Neural progenitor cell (in vitro differentiated cells): ENCODE results near the gene AK8. TPM values are rescaled to one million over a fixed set of nuclear protein-coding genes. Genes with fewer than 3 reads are reported as not detected.

Experiments used
- DNase-seq: peaks from one replicate; pipeline ENCODE4 v3.0.0-alpha.2; 2016; ENCODE audit warnings: low spot score
- H2AFZ ChIP-seq: fragments of 200-600 bp; sonication (generic); replicated peaks from 2 replicates; pipeline ENCODE4 v1.6.1; 2016; ENCODE audit warnings: antibody characterized with exemption
- H3F3A ChIP-seq: fragments of 200-600 bp; sonication (generic); 2 replicates; pipeline ENCODE4 v1.6.1; 2016; ENCODE audit warnings: antibody characterized with exemption, low read depth
- H3K27ac ChIP-seq: fragments of 200-600 bp; sonication (generic); 2 replicates; pipeline ENCODE4 v1.5.1; 2016; ENCODE audit warnings: mild to moderate bottlenecking
- H3K27me3 ChIP-seq: fragments of 200-600 bp; sonication (generic); 2 replicates; pipeline ENCODE4 v1.6.1; 2016; ENCODE audit warnings: mild to moderate bottlenecking, moderate library complexity
- H3K36me3 ChIP-seq: fragments of 200-600 bp; sonication (generic); 2 replicates; pipeline ENCODE4 v1.5.1; 2016
- H3K4me1 ChIP-seq: fragments of 200-600 bp; sonication (generic); 2 replicates; pipeline ENCODE4 v1.6.1; 2016; ENCODE audit warnings: mixed run types
- H3K4me2 ChIP-seq: fragments of 200-600 bp; sonication (generic); 2 replicates; pipeline ENCODE4 v1.6.1; 2016
- H3K4me3 ChIP-seq: fragments of 200-600 bp; sonication (generic); 2 replicates; pipeline ENCODE4 v1.5.1; 2016
- H3K79me2 ChIP-seq: fragments of 200-600 bp; sonication (generic); 2 replicates; pipeline ENCODE4 v1.6.1; 2016; ENCODE audit warnings: low read depth
- H3K9ac ChIP-seq: fragments of 200-600 bp; sonication (generic); 2 replicates; pipeline ENCODE4 v1.6.1; 2016
- H3K9me3 ChIP-seq: fragments of 200-600 bp; sonication (generic); 2 replicates; pipeline ENCODE4 v1.5.1; 2016; ENCODE audit warnings: low read depth
- H4K20me1 ChIP-seq: fragments of 200-600 bp; sonication (generic); 2 replicates; pipeline ENCODE4 v1.6.1; 2016; ENCODE audit warnings: low read depth
- H3K27ac Mint-ChIP-seq: 3 replicates; pipeline ENCODE4 v1.8.0; 2021; ENCODE audit warnings: mixed read lengths
- H3K27me3 Mint-ChIP-seq: 2 replicates; pipeline ENCODE4 v1.8.0; 2022; ENCODE audit warnings: low read depth, mild to moderate bottlenecking, inconsistent platforms, moderate library complexity, mixed read lengths; ENCODE audit not compliant: insufficient read depth
- H3K36me3 Mint-ChIP-seq: 3 replicates; pipeline ENCODE4 v1.8.0; 2021; ENCODE audit warnings: mixed read lengths
- H3K4me1 Mint-ChIP-seq: 3 replicates; pipeline ENCODE4 v1.8.0; 2021; ENCODE audit warnings: mixed read lengths
- H3K4me3 Mint-ChIP-seq: 3 replicates; pipeline ENCODE4 v1.8.0; 2021; ENCODE audit warnings: mild to moderate bottlenecking, moderate library complexity, mixed read lengths
- H3K9me3 Mint-ChIP-seq: 3 replicates; pipeline ENCODE4 v1.8.0; 2020; ENCODE audit warnings: mixed read lengths
- EZH2 ChIP-seq: fragments of 200-600 bp; sonication (generic); IDR thresholded peaks from 2 replicates; pipeline ENCODE4 v1.6.1; 2017; ENCODE audit warnings: antibody characterized with exemption, mild to moderate bottlenecking, moderate library complexity
- EZH2phosphoT487 ChIP-seq: fragments of 200-600 bp; sonication (generic); IDR thresholded peaks from 2 replicates; pipeline ENCODE4 v1.6.1; 2017; ENCODE audit warnings: antibody characterized with exemption
- total RNA-seq: library from RNA; depleted of rRNA; stranded (reverse); fragments of >200 nt; gene quantifications from 2 replicates; pipeline ENCODE4 v1.2.3, GENCODE V29; 2015; ENCODE audit warnings: low replicate concordance
- TF ChIP-seq, protein P1 (sequence below): fragments of 200-600 bp; sonication (generic); IDR thresholded peaks from 2 replicates; pipeline ENCODE4 v1.5.1; 2017; ENCODE audit warnings: antibody characterized with exemption, mild to moderate bottlenecking

The AK8 gene
- total RNA-seq, 1 donor from 2014 or later = 0.43 TPM

DNA sequence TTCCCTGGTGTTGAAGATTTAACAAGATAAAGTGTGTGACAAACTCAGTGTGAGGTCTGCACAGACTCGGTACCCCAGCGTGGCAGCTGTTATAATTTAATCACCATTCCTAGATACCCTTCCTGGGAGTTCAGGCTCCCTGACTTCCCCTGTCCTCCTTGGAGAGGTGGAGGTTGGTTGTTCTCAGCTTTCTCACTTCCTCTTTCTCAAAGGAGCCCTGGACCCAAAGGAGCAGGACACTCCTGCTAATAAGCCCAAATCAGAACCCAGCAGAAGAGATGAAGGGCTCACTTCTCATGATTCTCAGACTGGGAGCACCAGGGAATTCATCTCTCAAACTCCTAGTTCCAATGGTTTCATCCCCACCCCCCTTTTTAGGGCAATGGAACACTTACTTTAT is 149.6 kb downstream of the AK8 start:
- Mint-ChIP-seq H3K27ac (no peak overlapping the region), H3K9me3 (peaks cover 2% of the 10 kb centered on the region), H3K4me1 (peaks cover 20% of the 10 kb centered on the region), H3K4me3 (no peak overlapping the region), H3K27me3 (peaks cover 3% of the 10 kb centered on the region), H3K36me3 (no peaks in the 10 kb centered on the region)
- no peaks in the 10 kb centered on the region for H4K20me1 ChIP-seq
- no peaks in the 10 kb centered on the region for H3F3A ChIP-seq
- H3K4me1 ChIP-seq = no peaks in the 10 kb centered on the region
- H3K79me2 ChIP-seq = no peaks in the 10 kb centered on the region
- DNase-seq = no peak
- no peaks in the 10 kb centered on the region for H3K27me3 ChIP-seq
- no peak overlapping the region for H3K4me3 ChIP-seq
- H3K9me3 ChIP-seq = no peaks in the 10 kb centered on the region
- no peak overlapping the region for H2AFZ ChIP-seq
- H3K9ac ChIP-seq = no peak overlapping the region
- TF ChIP-seq, protein P1, sequence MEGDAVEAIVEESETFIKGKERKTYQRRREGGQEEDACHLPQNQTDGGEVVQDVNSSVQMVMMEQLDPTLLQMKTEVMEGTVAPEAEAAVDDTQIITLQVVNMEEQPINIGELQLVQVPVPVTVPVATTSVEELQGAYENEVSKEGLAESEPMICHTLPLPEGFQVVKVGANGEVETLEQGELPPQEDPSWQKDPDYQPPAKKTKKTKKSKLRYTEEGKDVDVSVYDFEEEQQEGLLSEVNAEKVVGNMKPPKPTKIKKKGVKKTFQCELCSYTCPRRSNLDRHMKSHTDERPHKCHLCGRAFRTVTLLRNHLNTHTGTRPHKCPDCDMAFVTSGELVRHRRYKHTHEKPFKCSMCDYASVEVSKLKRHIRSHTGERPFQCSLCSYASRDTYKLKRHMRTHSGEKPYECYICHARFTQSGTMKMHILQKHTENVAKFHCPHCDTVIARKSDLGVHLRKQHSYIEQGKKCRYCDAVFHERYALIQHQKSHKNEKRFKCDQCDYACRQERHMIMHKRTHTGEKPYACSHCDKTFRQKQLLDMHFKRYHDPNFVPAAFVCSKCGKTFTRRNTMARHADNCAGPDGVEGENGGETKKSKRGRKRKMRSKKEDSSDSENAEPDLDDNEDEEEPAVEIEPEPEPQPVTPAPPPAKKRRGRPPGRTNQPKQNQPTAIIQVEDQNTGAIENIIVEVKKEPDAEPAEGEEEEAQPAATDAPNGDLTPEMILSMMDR = no peak
- no peak overlapping the region for H3K27ac ChIP-seq
- no peaks in the 10 kb centered on the region for H3K36me3 ChIP-seq
- H3K4me2 ChIP-seq = no peak overlapping the region

DNA sequence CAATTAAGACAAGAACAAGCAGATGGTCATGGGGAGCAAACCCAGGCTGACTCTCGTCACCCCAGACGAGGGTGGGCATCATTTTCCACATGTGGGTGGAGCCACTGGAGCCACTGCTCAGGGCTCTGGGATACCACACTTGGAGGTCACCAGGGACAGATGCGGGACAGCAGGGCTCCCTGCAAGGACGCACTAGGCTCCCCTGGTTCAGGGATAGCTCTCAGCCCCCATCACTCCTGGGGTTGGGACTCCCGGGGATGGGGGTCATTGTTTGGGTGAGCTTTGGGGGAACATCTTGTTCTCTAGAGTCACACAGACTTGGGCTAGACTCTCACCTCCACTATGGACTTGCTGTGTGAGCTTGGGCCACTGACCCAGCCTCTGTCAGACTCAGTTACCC is 150.0 kb downstream of the AK8 start:
- Mint-ChIP-seq H3K4me3 (no peak overlapping the region), H3K4me1 (peaks cover 18% of the 10 kb centered on the region), H3K9me3 (peaks cover 2% of the 10 kb centered on the region), H3K27ac (no peak overlapping the region), H3K27me3 (peaks cover 3% of the 10 kb centered on the region), H3K36me3 (no peaks in the 10 kb centered on the region)
- Histone ChIP-seq H3K27ac (no peak overlapping the region), H2AFZ (no peak overlapping the region), H3K4me1 (no peaks in the 10 kb centered on the region), H3K36me3 (no peaks in the 10 kb centered on the region), H3F3A (no peaks in the 10 kb centered on the region), H4K20me1 (no peaks in the 10 kb centered on the region), H3K9me3 (no peaks in the 10 kb centered on the region), H3K4me3 (no peak overlapping the region), H3K79me2 (no peaks in the 10 kb centered on the region), H3K9ac (no peak overlapping the region), H3K27me3 (no peaks in the 10 kb centered on the region), H3K4me2 (no peak overlapping the region)
- TF ChIP-seq, protein P1 = no peak
- TF ChIP-seq EZH2phosphoT487 (no peak), EZH2 (no peak)
- no peak for DNase-seq

- Histone ChIP-seq H3F3A (no peaks in the 10 kb centered on the region), H3K9ac (no peak overlapping the region), H3K4me1 (no peaks in the 10 kb centered on the region), H4K20me1 (no peaks in the 10 kb centered on the region), H3K9me3 (no peaks in the 10 kb centered on the region), H3K27ac (no peak overlapping the region), H3K27me3 (no peaks in the 10 kb centered on the region), H2AFZ (no peak overlapping the region), H3K36me3 (no peaks in the 10 kb centered on the region), H3K4me2 (no peak overlapping the region), H3K79me2 (no peaks in the 10 kb centered on the region), H3K4me3 (no peak overlapping the region)
- peaks cover 9% of the 10 kb centered on the region for H3K4me1 Mint-ChIP-seq
- TF ChIP-seq, protein P1 = no peak
- TF ChIP-seq EZH2phosphoT487 (no peak), EZH2 (no peak)
- H3K27me3 Mint-ChIP-seq = peaks cover 3% of the 10 kb centered on the region
- H3K4me3 Mint-ChIP-seq = no peak overlapping the region
- no peak overlapping the region for H3K27ac Mint-ChIP-seq
- H3K36me3 Mint-ChIP-seq = no peaks in the 10 kb centered on the region
- DNase-seq = no peak
- peaks cover 2% of the 10 kb centered on the region for H3K9me3 Mint-ChIP-seq
These were observed 151.4 kb downstream of the AK8 start for GRCh38 chr9:132726576-132727130.
